ENCODE measurements around the gene SYPL1. TPM values are rescaled to one million over a fixed set of nuclear protein-coding genes. Genes with fewer than 3 reads are reported as not detected.

Gene SYPL1
- total RNA-seq, 3 donors from 2014 or later, result 73.8 to 109 (median 80.8) TPM

GRCh38 chr7:106095634-106096033 is 16.5 kb downstream of the SYPL1 start:
- H3K9me3 ChIP-seq, result no peaks in the 10 kb centered on the region
- intact Hi-C loops (cut with DNase I, micrococcal nuclease), result no loop called here
- no peaks in the 10 kb centered on the region for H3K36me3 ChIP-seq (ENCODE audit: low read depth)
- ATAC-seq (no peak), DNase-seq (no peak)
- peaks cover 4% of the 10 kb centered on the region for H3K4me1 ChIP-seq (ENCODE audit: low read depth)
- no peak overlapping the region for H3K4me3 ChIP-seq
- TF ChIP-seq CTCF (IDR thresholded peaks at IDR 0.05), result no peak

DNA sequence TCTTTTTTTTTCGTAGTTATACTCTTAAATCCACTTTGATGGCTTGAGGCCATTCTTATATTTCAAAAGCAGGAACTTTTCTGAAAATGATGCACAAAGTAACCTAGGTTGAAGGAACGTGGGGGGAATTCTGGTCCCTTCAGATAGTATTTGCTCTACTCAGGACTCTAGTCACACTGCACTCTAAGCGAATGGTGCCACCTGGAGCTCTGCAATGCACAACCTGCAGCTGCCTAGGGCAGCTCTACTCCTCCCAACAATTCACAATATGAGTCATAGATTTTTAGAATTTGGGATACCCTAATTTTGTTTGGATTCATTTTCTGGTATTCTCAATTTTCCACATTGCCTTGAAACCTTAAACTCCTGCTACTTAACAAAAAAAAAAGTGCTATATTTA is 17.3 kb downstream of the SYPL1 start:
- Histone ChIP-seq H3K4me3 (no peak overlapping the region), H3K4me1 (ENCODE audit: low read depth) (no peaks in the 10 kb centered on the region)
- no peak for TF ChIP-seq CTCF (IDR thresholded peaks at IDR 0.05)

DNA sequence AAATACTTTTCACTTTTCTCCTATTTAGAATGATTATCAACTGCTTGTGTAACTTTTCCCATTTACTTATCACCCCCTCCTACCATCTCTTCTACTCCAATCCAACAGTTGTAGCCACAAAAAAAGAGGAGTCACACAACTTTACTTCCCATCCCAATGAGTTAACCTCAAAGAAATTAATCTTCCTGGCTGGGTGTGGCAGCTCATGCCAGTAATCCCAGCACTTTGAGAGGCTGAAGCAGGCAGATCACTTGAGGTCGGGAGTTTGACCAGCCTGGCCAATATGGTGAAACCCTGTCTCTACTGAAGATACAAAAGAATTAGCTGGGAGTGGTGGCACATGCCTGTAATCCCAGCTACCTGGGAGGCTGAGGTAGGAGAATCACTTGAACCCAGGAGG is 19.9 kb downstream of the SYPL1 start:
- TF ChIP-seq CTCF (IDR thresholded peaks at IDR 0.05), result no peak
- intact Hi-C loops (cut with DNase I, micrococcal nuclease), result no loop called here
- ATAC-seq (no peak), DNase-seq (no peak)
- Histone ChIP-seq H3K36me3 (ENCODE audit: low read depth) (no peaks in the 10 kb centered on the region), H3K4me3 (no peak overlapping the region), H3K4me1 (ENCODE audit: low read depth) (no peaks in the 10 kb centered on the region), H3K9me3 (no peaks in the 10 kb centered on the region)

More for the DNA sequence above, 17.3 kb downstream of the SYPL1 start:
- no peak for DNase-seq
- intact Hi-C loops (cut with DNase I, micrococcal nuclease), result no loop called here
- no peak for ATAC-seq
- H3K9me3 ChIP-seq, result no peaks in the 10 kb centered on the region
- no peaks in the 10 kb centered on the region for H3K36me3 ChIP-seq (ENCODE audit: low read depth)

- no peak for TF ChIP-seq CTCF (IDR thresholded peaks at IDR 0.05)
- no peaks in the 10 kb centered on the region for H3K36me3 ChIP-seq (ENCODE audit: low read depth)
- H3K4me3 ChIP-seq, result no peak overlapping the region
- DNase-seq, result no peak
- intact Hi-C loops (cut with DNase I, micrococcal nuclease), result no loop called here
- no peak for ATAC-seq
- no peaks in the 10 kb centered on the region for H3K9me3 ChIP-seq
- no peaks in the 10 kb centered on the region for H3K4me1 ChIP-seq (ENCODE audit: low read depth)
Measured at GRCh38 chr7:106089647-106090046, 22.5 kb downstream of the SYPL1 start.

DNA sequence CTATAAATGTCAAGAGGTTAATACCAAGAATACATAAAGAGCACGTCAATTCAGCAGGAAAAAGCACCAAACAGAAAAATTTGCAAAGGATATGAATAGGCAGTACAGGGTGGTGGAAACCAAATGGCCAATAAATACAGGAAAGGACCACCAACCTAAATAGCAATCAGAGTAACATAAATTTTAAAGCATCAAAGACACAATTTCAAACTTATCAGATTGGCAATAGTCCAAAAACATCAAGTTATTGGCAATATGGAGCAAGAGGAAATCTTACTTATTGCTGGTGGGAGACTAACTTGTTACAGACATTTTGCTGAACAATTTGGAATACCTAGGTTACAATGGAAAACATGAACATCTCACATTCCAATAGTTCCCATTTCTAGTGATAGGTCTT is 24.1 kb downstream of the SYPL1 start:
- TF ChIP-seq CTCF (IDR thresholded peaks at IDR 0.05), result no peak
- no peak for ATAC-seq
- H3K4me1 ChIP-seq (ENCODE audit: low read depth), result no peaks in the 10 kb centered on the region
- no peaks in the 10 kb centered on the region for H3K9me3 ChIP-seq
- H3K36me3 ChIP-seq (ENCODE audit: low read depth), result no peaks in the 10 kb centered on the region
- intact Hi-C loops (cut with DNase I, micrococcal nuclease), result no loop called here
- DNase-seq, result no peak
- no peak overlapping the region for H3K4me3 ChIP-seq

- TF ChIP-seq CTCF (IDR thresholded peaks at IDR 0.05), result no peak
- Histone ChIP-seq H3K4me3 (no peak overlapping the region), H3K9me3 (no peaks in the 10 kb centered on the region), H3K36me3 (ENCODE audit: low read depth) (no peaks in the 10 kb centered on the region), H3K4me1 (ENCODE audit: low read depth) (no peaks in the 10 kb centered on the region)
- intact Hi-C loops (cut with DNase I, micrococcal nuclease), result no loop called here
- ATAC-seq, result no peak
- DNase-seq, result no peak
Measured at GRCh38 chr7:106086062-106086461, 26.1 kb downstream of the SYPL1 start.

Data from mucosa of descending colon (tissue), 3 donors.